HG02981 (cell line): ENCODE measurements around the gene ZNF605.
A peak's percentile ranks its signal among the peaks of the same experiment; 100 is the strongest.
"Not testable (repeated sequence)": the region's sequence is repeated elsewhere in the genome, so short reads cannot be mapped to it uniquely, and the experiment has no call there.

Source experiments
- ATAC-seq: cut with Tn5 transposase; IDR thresholded peaks from one replicate; pipeline ENCODE4 v1.9.1; 2021; ENCODE audit warnings: mild to moderate bottlenecking, moderate library complexity; ENCODE audit not compliant: unreplicated experiment

ZNF605 gene

DNA sequence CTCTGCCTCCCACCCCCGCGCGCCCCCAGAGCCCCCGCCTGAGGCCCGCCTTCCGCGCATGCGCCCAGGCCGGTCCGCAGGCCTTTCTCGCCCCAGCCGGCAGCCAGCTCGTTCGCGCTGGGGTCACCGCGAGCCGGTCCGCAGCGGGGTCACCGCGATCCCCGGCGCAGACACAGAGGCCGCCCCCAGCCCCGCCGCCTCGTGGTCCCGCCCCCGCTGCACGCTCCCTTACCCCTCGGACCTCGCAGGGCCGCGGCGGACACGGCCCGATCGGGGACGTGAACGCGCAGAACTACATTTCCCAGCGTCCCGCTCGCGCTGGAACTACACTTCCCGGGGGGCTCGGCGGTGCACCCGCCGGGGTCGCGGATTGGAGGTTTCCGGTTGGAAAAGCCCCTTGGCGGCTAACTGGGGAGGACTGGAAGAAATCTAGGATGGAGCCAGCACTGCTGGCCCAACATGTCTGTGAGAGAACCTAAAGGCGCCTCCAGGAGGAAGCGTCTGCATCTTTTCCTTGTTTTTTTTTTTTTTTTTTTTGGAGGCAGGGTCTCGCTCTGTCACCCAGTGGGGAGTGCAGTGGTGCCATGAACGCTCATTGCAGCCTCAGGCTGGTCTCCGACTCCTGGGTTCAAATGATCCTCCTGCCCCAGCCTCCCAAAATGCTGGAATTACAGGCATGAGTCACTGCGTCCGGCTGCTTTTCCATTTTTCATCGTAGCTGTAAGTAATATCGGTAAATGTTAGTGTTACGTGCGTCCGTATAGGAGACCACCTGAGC is at the start of gene ZNF605:
Gene ZNF605, minus strand, starts transcription at position 296 of the 778 bp plus-strand sequence. CDS start 10,671 bp downstream, outside the sequence.
- peak; percentile 89 for ATAC-seq

DNA sequence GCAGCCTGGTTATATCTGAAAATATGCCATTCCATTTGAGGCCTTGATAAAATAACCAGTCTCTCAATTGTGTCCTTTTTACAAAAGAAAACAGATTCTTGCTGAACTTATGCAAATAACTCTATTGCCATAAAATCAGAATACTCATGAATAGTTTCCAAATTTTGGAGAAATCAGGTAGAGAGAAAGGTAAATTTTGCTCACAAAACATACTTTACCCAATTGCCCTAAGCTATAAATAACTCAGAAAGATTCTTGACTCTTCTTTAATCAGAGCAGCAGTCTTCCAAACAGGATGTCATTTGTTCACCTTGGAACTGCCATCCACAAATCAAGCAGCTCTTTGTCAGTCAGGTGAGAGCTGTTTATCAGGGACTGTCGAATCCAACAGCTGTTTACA is 42.6 kb upstream of the ZNF605 start:
- no peak for ATAC-seq

DNA sequence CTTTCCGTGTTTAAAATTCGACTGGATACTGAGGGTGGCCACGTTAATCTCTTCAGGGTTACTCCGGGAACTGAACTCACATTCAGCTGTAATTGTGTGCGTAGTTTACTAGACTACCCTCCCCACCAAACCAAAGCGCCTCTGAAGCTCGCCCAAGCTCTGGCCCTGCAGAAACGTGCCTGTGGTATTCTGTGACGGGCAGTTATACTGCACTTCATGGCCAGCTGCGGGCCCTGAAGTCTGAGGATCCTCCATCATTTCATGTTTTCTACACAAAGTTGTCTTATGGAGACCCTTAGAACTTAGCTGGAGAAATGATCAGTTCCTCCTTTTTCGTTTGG is 30.7 kb upstream of the ZNF605 start:
- peak; percentile 7 for ATAC-seq

DNA sequence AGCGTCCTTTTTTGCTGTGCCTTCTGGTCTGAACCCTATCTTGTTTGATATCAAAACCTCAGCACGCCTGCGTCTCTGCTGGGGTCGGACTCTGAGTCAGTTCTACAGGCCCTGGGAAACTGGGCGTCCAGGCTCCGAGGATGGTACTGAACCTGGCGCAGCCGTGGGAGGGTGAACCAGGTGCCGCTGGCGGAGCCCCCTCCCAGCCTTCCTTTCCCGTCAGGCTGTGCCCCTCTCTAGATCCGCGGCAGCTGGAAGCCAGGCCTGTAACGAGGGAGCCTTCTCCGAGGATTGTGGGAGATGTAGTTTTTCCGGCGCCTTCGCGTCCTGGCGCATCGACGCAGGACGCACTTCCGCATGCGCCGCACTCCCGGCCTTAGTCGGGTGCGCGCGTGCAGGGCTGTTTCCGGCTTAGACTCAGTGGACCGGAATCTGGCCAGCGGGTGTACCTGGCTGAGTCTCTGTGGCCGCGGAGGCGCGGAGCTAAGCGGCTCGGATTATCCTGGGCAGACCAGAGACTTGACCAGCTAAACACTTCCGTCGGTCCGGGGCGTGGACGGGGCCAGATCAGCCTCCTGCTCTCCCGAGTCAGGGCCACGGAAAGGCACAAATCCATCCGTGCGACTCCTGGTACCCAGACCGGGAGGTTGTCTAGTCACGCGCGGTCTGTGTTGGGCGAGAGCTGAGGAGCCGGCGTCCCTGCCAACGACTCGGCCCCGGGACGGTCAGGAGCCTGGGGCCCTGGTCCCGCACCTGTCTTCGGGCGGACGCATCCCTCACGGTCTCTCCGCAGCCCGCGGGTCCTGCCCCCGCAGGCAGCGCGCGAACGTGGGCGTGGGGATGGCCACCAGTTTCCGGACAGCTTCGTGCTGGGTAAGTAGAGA is 30.1 kb upstream of the ZNF605 start, which contains the start of gene ZNF26:
Gene ZNF26, plus strand, starts transcription at position 367 of the 884 bp plus-strand sequence. Its CDS starts 474 bp downstream, at position 841.
- peak; percentile 97 for ATAC-seq

DNA sequence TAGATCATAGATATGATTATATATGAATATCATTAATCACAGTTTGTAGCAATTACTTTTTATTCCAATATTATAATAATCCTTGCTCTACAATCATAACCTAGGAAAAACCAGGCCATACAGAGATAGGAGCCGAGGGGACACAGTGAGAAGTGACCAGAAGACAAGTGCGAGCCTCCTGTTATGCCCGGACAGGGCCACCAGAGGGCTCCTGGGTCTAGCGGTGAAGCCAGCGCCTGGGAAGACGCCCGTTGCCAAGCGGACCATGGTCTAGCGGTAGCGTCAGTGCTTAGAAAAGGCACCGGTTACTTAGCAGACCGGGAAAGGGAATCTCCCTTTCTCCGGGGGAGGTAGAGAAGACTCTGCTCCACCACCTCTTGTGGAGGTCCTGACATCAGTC is 20.8 kb upstream of the ZNF605 start:
- ATAC-seq, result not testable (repeated sequence)

DNA sequence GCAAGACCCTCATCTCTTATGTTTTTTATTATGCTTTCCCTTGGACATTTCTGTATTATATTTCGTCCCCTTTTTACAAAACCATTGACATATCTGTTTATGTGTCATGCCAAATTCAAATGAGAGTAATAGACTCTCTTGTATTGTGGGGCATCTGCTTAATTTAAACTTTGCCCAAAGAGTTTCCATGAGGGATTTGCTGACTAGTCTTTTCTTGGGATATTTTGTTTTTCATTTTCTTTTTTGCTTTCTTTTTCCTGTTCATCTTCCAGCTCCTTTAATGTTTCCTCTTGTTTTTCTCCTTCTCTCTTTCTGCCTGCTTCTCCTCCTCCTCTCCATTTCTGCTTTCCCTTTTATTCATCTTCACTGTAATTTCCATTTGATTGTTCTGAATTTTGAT is 16.3 kb upstream of the ZNF605 start:
- ATAC-seq, result no peak

DNA sequence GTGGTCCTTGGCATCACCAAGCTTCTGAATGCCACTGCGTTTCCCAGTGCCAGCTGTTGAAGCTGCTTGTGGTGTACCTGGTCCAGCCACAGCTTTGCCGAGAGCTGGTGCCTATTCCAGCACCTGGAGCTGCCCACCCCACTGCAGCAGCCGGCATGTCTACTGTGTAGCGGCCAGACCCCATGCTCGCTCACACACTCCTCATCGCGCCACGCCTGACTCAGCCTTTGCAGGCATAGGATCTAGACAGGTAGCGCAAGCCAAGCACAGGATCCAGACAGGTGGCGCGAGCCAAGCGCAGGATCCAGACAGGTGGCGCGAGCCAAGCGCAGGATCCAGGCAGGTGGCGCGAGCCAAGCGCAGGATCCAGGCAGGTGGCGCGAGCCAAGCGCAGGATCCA is 11.6 kb upstream of the ZNF605 start:
- no peak for ATAC-seq

DNA sequence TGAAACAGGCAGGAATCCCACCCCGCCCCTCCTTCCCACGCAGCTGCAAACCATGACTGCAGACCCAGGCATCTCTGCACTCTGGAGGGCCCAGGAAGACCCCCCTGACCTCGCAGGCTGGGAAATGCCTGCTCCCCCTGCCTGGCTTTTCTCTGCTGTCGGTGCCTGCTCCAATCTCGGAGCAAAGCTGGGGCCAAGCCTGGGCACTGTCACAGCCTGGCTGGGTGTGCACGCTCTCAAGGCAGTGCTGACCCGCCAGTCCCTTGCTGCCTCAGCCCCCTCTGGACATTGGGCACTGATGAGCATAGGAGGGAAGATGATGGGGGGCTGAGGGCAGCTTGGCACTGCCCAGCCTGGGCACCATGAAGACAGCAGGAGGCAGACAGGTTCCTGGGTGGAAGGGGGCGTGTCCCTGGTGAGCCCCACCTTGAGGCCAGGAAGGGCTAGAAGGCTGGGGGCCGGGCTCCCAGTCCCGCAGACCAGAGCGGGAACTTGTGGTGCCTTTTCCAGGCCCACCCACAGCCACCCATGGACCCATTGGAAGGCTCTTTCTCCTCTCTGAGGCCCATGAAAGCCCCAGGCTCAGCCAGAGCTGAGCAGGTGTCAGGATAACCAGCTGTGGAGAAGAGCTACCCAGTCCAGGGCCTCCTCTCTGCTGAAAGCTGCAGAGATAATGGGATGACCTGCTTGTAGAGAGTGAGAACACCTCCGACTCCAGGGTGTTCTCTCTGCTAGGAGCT is 10.7 kb upstream of the ZNF605 start:
- ATAC-seq, result no peak

DNA sequence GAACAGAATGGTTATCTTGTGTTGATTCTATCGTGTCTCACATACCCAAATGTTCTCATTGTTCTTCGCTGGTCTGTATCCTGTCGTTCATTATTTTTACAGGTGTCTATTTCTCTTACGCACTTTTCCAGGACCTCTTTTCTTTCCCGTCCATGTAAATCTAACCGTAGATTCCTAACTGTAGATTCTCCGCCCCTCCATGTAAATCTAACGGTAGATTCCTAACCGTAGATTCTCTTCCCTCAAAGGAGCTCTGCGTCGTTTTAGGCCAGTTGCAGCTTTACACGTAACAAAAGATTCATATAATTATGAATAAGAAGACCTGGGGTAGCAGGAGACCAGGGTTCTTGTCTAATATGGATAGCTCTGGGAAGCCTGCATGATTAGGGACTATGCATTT is 9.7 kb upstream of the ZNF605 start:
- ATAC-seq, result no peak

DNA sequence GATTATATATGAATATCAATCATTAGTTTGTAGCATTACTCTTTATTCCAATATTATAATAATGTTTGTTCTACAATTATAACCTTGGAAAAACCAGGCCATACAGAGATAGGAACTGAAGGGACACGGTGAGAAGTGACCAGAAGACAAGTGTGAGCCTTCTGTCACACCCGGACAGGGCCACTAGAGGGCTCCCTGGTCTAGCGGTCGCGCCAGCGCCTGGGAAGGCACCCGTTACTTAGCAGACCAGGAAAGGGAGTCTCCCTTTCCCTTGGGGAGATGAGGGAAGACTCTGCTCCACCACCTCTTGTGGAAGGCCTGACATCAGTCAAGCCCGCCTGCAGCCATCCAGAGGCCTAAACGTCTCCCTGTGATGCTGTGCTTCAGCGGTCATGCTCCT is 7.8 kb upstream of the ZNF605 start:
- ATAC-seq, result not testable (repeated sequence)

DNA sequence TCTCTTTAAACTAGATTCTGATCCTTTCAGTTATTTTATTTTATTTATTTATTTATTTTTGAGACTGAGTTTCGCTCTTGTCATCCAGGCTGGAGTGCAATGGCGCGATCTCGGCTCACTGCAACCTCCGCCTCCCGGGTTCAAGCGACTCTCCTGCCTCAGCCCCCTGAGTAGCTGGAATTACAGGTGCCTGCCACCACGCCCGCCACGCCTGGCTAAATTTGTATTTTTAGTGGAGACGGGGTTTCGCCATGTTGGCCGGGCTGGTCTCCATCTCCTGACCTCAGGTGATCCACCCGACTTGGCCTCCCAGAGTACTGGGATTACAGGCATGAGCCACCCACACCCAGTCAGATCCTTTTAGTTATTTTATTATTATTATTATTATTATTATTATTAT is 5.7 kb upstream of the ZNF605 start:
- ATAC-seq, result not testable (repeated sequence)

DNA sequence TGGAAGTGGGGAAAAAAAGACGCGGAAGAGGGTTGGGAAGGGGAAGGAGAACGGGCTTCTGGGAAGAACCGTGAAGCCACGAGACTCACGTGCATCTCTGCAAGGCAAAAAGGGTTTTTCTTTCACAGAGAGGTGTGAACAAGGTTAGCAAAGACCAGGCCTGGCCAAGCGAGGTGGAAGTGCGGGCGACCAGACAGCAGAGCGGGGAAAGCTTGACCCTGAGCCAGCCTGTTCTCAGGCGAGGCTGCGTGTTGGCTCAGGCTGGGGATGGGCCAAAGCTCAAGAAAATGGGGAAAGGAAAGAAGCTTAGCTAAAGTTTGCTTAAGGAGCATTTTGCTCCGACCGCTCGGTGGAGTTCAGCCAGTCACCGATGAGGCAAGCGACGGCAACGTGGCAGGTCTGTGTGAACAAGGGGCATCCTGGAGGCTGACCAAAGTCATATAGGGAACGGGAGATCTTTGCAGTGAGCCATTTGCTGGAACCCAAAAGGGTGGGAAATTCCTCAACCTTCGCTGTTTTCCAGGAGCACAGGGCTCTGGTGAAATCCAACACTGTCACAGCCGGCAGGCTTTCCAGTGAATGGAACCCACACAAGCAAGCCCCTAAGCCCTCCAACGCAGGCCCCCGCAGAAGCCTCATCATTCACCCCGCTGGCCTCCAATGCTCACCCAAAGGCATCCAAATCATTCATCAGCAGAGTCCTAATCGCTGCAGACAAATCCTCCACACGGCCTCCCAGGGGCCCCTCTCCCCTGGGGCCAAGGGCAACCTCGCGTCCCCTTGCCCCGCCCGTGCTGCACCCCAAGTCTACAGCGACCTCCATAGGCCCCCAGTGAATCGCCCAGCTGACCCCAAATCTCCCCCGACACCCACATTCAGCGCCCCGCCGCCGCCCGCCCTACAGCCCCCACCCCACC is 754 bp downstream of the ZNF605 start:
- peak; percentile 43 for ATAC-seq

DNA sequence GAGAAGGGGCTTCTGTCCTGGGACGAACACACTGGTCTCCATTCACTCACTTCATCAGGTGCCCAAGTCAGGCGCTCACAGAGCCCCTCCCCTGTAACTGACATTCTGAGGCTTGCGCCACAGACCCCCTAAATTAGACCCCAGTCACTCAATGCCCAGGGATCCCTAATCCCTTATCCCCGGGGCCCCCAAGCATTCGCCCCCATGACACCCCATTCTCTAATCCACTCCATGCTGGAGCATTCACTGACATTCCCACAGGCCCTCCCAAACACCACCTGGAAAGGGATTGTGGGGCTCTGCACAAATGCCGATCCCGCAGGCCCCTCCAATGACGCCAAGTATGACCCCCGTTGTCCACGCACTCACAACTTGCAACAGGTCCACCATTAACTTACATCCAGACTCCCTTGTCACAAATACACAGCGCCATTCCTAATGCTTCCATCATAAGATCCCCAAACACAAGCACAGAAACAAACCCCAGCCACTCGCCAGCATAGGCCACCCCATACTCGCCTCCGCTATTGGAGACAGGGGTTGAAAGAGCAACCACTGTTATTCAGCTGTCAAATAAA is 1.5 kb downstream of the ZNF605 start:
- ATAC-seq, result no peak

DNA sequence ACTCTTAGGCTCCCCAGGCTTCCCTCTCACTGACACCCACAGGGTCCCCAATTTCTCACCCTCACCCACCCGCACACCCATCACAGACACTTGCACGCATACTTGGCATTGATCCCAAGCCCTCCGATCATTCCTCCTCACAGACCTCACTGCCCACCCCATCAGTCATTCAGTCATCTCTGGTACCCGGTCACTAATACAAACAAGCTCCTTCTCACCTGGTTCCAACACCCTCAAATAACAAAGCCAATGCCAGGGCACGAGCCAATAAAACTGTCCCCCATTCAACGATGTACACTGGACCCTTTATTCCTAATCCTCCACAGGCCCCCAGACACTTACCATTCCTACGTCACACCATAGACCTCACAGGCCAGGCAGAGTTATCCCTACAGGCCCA is 2.3 kb downstream of the ZNF605 start:
- no peak for ATAC-seq

DNA sequence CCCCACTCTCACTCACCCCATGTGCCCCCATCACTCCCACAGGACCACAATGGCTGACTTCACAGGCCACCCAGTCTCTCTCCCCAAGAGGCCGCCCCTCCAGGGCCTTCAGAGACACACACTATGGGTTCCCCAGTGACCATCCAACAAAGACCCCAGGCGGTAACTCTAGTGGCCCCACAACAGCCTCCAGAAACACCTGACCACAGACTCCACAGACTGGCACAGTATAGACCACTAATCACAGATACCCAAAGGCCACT is 3.0 kb downstream of the ZNF605 start:
- no peak for ATAC-seq

DNA sequence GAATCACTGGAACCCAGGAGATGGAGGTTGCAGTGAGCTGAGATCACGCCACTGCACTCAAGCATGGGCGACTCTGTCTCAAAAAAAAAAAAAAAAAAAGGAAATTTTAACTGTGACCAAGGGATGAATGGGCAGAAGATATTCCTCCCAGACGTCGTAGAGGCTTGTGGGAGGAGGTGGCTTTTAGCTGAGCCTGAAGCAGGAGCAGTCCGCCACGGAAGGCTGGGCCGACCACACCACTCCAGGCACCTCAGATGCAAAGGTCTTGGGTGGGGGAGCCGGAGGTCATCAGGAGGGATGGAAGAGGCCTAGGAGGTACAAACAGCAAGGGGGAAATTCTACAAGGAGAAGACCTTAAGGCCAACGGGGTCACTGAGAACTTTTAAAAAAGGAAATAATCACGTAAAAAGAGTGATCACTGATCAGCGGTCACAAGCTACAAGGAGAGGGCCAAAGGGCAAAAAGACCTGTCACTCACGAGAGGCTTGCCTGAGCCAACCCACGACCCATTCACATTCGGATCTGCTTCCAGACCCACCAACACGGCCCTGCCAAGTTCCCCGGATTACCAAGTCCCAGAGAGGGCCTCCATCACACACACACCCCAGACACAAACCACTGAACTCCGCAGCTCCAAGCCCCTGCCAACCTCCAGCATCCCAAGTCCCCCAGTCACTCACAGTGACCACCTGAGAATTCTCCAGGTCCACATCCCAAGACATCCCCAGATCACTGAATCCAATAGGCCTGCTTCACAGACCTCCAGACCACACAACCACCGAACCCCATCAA is 3.5 kb downstream of the ZNF605 start:
- no peak for ATAC-seq

DNA sequence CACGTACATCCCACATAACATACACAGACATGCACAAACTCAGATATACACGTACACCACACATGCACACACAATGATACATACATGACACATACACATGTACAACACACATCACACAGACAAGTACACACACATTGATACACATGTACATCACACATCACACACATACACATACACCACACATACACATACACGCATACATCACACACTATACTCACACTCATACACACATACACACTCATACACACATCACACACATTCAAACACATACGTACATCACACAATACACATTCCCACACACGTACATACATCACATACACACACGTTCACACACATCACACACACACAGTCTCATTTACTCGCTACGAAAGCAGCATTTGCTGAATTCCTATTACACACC is 4.5 kb downstream of the ZNF605 start:
- no peak for ATAC-seq

DNA sequence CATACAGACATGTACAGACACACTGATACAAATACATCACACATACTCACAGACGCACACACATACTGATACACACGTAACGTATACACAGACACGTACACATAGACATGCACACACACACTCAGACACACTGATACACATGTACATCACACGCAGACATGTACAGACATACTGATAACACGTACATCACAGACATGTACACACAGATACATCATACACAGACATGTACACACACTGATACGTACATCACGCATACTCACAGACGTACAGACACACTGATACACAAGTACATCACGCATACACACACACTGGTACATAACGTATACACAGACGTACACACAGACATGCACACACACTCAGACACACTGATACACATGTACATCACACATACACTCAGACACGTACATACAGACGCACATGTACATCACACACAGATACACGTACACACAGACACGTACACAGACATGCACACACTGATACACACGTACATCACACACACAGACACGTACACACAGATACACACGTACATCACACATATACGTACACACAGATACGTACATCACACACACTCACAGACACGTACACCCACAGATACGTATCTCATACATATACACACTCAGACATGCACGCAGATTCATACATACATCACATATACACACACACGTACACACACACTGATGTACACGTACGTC is 5.1 kb downstream of the ZNF605 start:
- no peak for ATAC-seq
